Esophagus muscularis mucosa (tissue), 4 donors: ENCODE data around the gene LRRC72.

ENCODE experiments used
- CTCF ChIP-seq, 3 experiments: fragments of 200-600 bp in 2 of 3; fragments of 450-650 bp in 1 of 3; sonication (generic) in 2 of 3; IDR thresholded peaks; one replicate each; pipeline ENCODE4 v1.5.1; 2017 to 2019; ENCODE audit warnings: antibody characterized with exemption in 3 of 3, mild to moderate bottlenecking in 2 of 3, moderate library complexity in 1 of 3
- EP300 ChIP-seq: sonication (generic); formaldehyde crosslinking; IDR thresholded peaks from one replicate; pipeline ENCODE4 v1.6.1; 2017; ENCODE audit warnings: antibody characterized with exemption
- POLR2A ChIP-seq: fragments of 450-650 bp; IDR thresholded peaks from one replicate; pipeline ENCODE4 v1.6.1; 2017; ENCODE audit warnings: antibody characterized with exemption, moderate library complexity, mild to moderate bottlenecking, low read depth
- POLR2AphosphoS5 ChIP-seq, 2 donors: sonication (generic); formaldehyde crosslinking; IDR thresholded peaks; one replicate each; pipeline ENCODE4 v1.6.1; 2017; ENCODE audit warnings: antibody characterized with exemption in 2 of 2

DNA sequence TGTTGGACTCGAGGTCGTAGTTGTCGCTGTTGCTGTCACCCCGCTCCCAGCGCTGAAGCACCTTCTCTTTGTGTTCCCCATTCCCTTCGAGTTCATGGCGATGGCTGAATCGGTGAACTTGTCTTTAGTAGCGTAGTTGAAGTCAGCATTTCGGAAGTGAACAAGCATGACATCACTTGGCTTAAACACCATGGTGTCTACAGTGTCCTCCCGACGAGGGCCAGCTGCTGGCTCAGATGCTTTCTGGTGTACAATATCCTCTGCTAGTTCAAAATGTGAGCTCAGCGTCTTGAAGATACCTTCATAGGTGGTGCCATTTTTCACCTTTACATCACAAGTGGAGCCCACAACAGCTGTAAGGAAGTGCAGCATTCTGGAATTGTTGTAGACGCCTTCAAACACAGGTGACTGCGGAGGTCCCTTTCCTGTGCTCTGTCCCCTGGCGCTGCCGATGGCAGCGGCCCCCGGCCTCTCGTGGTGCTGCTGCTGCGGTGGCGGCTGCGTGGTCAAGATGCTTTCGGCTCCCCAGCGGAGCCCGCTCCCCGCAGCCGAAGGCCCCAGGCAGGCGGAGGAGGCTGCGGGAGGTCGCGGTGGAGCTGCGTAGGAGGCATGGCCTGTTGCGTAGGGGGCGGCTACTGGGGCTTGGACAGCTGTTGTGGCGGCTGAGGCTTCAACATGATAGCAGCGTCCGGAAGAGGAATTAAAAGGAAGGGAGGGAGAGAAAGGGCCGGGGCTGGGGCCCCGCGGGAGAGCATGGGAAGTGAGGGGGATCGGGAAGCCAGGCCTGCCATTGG, 59.7 kb downstream of the LRRC72 start:
- TF ChIP-seq CTCF (IDR thresholded peaks at IDR 0.05) (no peak), POLR2A (no peak), EP300 (no peak), POLR2AphosphoS5 (IDR thresholded peaks at IDR 0.05) (no peak)
